ENCODE data around the gene TRAPPC4. TPM values are rescaled to one million over a fixed set of nuclear protein-coding genes. Genes with fewer than 3 reads are reported as not detected.
A peak's percentile ranks its signal among the peaks of the same experiment; 100 is the strongest.

TRAPPC4 gene
- polyA plus RNA-seq, 1 of the 3 experiments (the other 2 are of a cell fraction): 368 TPM

DNA sequence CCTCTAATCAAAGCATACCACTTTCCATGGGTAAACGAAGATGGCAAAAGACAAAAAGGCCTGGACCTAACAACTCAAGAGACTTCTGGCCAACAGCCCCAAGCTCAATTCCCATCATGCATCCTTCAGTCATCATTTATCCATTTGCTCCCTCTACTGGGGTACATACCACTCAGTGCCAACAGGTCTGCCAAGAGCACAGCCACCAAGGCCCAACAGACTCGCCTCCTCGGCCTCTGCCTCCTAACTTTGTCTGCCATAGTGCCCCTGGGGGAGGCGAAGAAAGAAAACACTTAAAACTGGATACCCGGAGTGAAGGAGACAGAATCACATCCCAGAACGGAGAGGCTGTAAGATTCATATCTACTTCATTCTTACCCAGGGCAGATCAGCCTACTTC, 37.3 kb downstream of the TRAPPC4 start:
- DNase-seq: peak; percentile 64
- POLR2A ChIA-PET: interaction anchor here (0.7 to 3.8 kb wide), 10 partner anchors 10 to 56 kb away, joined by 3 to 21 read pairs (median 8); partner anchors contain the start of genes DPAGT1, HMBS, RPS25 and TRAPPC4
- WGBS (ENCODE audit: low lambda C conversion rate): 41% methylated on average over 6 of the region's 6 CpGs
- CTCF ChIA-PET: interaction anchor here (0.9 to 2.1 kb wide), 14 partner anchors 8 to 284 kb away, joined by 3 to 8 read pairs (median 4); partner anchors contain the start of genes SLC37A4 and VPS11
- peaks cover 12 to 21% of the 10 kb centered on the region in 2 experiments; a peak in 2 of 4 replicates for H3K4me1 ChIP-seq (ENCODE audit: control insufficient read depth in 1 of 2, insufficient read depth in 2 of 2, low read depth in 1 of 2, low read length in 1 of 2)
- H4K20me1 ChIP-seq (ENCODE audit: insufficient read depth): no peaks in the 10 kb centered on the region
- H3K79me2 ChIP-seq (ENCODE audit: insufficient read depth): peaks cover 33% of the 10 kb centered on the region
- peak overlapping the region; percentile 91 for H3K9ac ChIP-seq
- peaks cover 32 to 44% of the 10 kb centered on the region in 2 experiments for H3K36me3 ChIP-seq (replicated peaks in 1 of 2; ENCODE audit: control insufficient read depth in 1 of 2, insufficient read depth in 2 of 2, low read length in 1 of 2)
- no peaks in the 10 kb centered on the region for H3K9me3 ChIP-seq
- H3K4me2 ChIP-seq: peak overlapping the region; percentile 94
- H3K27me3 ChIP-seq (ENCODE audit: insufficient read depth): no peaks in the 10 kb centered on the region
- peak overlapping the region; percentile 77 to 84; a peak in 2 of 4 replicates for H3K27ac ChIP-seq (ENCODE audit: low read depth in 2 of 2, low read length in 1 of 2)
- H3F3A ChIP-seq (replicated peaks; ENCODE audit: insufficient read depth): peaks cover 11% of the 10 kb centered on the region
- no peaks in the 10 kb centered on the region for H3K9me2 ChIP-seq
- peak overlapping the region; percentile 82 to 90 for H3K4me3 ChIP-seq (ENCODE audit: low read depth in 2 of 2, low read length in 1 of 2)
- peak; percentile 48 for TF ChIP-seq RAD21 (IDR thresholded peaks at IDR 0.05; ENCODE audit: low read length)
- no peak for TF ChIP-seq FOXJ3 (CRISPR knock-in tag; IDR thresholded peaks at IDR 0.05)
- no peak for TF ChIP-seq RCOR1 (IDR thresholded peaks at IDR 0.05; ENCODE audit: low read length)
- TF ChIP-seq YY1 (IDR thresholded peaks at IDR 0.05; ENCODE audit: low read depth): no peak
- TF ChIP-seq MXI1 (IDR thresholded peaks at IDR 0.05; ENCODE audit: low read depth, low read length): peak; percentile 50; the same call in 1 of the 2 replicates
- TF ChIP-seq, protein P1, sequence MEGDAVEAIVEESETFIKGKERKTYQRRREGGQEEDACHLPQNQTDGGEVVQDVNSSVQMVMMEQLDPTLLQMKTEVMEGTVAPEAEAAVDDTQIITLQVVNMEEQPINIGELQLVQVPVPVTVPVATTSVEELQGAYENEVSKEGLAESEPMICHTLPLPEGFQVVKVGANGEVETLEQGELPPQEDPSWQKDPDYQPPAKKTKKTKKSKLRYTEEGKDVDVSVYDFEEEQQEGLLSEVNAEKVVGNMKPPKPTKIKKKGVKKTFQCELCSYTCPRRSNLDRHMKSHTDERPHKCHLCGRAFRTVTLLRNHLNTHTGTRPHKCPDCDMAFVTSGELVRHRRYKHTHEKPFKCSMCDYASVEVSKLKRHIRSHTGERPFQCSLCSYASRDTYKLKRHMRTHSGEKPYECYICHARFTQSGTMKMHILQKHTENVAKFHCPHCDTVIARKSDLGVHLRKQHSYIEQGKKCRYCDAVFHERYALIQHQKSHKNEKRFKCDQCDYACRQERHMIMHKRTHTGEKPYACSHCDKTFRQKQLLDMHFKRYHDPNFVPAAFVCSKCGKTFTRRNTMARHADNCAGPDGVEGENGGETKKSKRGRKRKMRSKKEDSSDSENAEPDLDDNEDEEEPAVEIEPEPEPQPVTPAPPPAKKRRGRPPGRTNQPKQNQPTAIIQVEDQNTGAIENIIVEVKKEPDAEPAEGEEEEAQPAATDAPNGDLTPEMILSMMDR (IDR thresholded peaks at IDR 0.05): peak; percentile 46
- no peak overlapping the region for H2AFZ ChIP-seq (ENCODE audit: low read depth)

DNA sequence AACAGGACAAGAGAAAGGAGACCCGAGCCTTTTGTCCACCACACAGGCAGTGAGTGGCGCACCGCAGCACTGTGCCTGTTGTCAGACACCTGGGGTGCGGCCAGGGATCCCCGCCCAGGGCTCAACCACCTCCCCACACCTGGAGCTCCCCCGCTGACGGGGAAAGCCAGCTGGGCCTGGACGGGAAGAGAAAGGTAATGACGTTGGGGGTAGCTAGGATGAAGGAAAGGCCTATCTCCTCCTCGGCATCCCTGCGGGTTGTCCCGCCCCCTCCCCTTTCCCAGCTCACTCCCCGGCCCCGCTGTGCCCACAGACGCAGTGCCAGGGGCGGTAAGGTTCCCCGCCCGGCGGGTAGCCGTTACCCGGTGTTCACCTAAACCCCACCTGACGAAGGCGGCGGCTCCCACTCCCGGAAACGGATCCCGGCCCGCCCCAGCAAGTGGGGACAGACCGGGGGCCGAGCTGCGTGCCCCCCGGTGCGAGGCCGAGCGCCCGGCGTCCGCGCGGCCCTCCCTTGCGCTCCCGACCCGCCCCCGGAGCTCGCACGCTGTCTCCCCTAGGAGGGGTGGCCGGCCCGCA, 37.9 kb downstream of the TRAPPC4 start:
- Histone ChIP-seq H3K4me1 (ENCODE audit: control insufficient read depth in 1 of 2, insufficient read depth in 2 of 2, low read depth in 1 of 2, low read length in 1 of 2) (peaks cover 12 to 21% of the 10 kb centered on the region in 2 experiments; a peak in 2 of 4 replicates), H3K36me3 (replicated peaks in 1 of 2; ENCODE audit: control insufficient read depth in 1 of 2, insufficient read depth in 2 of 2, low read length in 1 of 2) (peaks cover 32 to 38% of the 10 kb centered on the region in 2 experiments), H3K9me3 (no peaks in the 10 kb centered on the region), H2AFZ (ENCODE audit: low read depth) (peak overlapping the region; percentile 89), H3K4me2 (peak overlapping the region; percentile 94), H3K4me3 (ENCODE audit: low read depth in 2 of 2, low read length in 1 of 2) (peak overlapping the region; percentile 82 to 90), H4K20me1 (ENCODE audit: insufficient read depth) (no peaks in the 10 kb centered on the region), H3F3A (replicated peaks; ENCODE audit: insufficient read depth) (peaks cover 11% of the 10 kb centered on the region), H3K27ac (ENCODE audit: low read depth in 2 of 2, low read length in 1 of 2) (peak overlapping the region; percentile 77 to 84; a peak in 3 of 4 replicates), H3K9ac (peak overlapping the region; percentile 91), H3K79me2 (ENCODE audit: insufficient read depth) (peaks cover 33% of the 10 kb centered on the region), H3K27me3 (ENCODE audit: insufficient read depth) (no peaks in the 10 kb centered on the region), H3K9me2 (no peaks in the 10 kb centered on the region)
- ChIA-PET POLR2A (interaction anchor here (0.7 to 3.8 kb wide), 11 partner anchors 10 to 56 kb away, joined by 3 to 21 read pairs (median 8); partner anchors contain the start of genes DPAGT1, HMBS, RPS25 and SLC37A4), CTCF (interaction anchor here (0.8 to 2.1 kb wide), 14 partner anchors 8 to 284 kb away, joined by 3 to 8 read pairs (median 4); partner anchors contain the start of genes SLC37A4 and VPS11)
- peak; percentile 78 for DNase-seq
- TF ChIP-seq, protein P2, sequence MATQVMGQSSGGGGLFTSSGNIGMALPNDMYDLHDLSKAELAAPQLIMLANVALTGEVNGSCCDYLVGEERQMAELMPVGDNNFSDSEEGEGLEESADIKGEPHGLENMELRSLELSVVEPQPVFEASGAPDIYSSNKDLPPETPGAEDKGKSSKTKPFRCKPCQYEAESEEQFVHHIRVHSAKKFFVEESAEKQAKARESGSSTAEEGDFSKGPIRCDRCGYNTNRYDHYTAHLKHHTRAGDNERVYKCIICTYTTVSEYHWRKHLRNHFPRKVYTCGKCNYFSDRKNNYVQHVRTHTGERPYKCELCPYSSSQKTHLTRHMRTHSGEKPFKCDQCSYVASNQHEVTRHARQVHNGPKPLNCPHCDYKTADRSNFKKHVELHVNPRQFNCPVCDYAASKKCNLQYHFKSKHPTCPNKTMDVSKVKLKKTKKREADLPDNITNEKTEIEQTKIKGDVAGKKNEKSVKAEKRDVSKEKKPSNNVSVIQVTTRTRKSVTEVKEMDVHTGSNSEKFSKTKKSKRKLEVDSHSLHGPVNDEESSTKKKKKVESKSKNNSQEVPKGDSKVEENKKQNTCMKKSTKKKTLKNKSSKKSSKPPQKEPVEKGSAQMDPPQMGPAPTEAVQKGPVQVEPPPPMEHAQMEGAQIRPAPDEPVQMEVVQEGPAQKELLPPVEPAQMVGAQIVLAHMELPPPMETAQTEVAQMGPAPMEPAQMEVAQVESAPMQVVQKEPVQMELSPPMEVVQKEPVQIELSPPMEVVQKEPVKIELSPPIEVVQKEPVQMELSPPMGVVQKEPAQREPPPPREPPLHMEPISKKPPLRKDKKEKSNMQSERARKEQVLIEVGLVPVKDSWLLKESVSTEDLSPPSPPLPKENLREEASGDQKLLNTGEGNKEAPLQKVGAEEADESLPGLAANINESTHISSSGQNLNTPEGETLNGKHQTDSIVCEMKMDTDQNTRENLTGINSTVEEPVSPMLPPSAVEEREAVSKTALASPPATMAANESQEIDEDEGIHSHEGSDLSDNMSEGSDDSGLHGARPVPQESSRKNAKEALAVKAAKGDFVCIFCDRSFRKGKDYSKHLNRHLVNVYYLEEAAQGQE (IDR thresholded peaks at IDR 0.05; ENCODE audit: low read depth, low read length): no peak
- TF ChIP-seq, protein P1 (IDR thresholded peaks at IDR 0.05): 0 out of 2 replicates have a peak, but pooled peaks have one; percentile 27
- WGBS (ENCODE audit: low lambda C conversion rate): 5% methylated on average over 11 of the region's 48 CpGs

Measured in SK-N-SH (cell line).